Activated CD8-positive, alpha-beta T cell treated with anti-CD3 and anti-CD28 coated beads for 36 hours (primary cell): ENCODE data around the gene SLC13A4. TPM values are rescaled to one million over a fixed set of nuclear protein-coding genes. Genes with fewer than 3 reads are reported as not detected.

Experiments
- ATAC-seq: fragments of 200-7000 bp; cut with Tn5 transposase; one replicate; pipeline ENCODE4 v1.10.0; 2021; ENCODE audit warnings: mild to moderate bottlenecking, moderate library complexity
- CTCF ChIA-PET: fragments of 350-600 bp; sonication (Branson Sonifier 250); formaldehyde crosslinking; loops from one replicate; lab custom pipeline; 2021; ENCODE audit warnings: antibody characterized with exemption; lab: Charles Lee
- POLR2A ChIA-PET: fragments of 350-600 bp; sonication (Branson Sonifier 250); formaldehyde crosslinking; loops from one replicate; lab custom pipeline; 2021; ENCODE audit warnings: antibody characterized with exemption; lab: Charles Lee
- DNase-seq: peaks from one replicate; pipeline ENCODE4 v3.0.0-alpha.2; 2020
- H3K27ac Mint-ChIP-seq: one replicate; pipeline ENCODE4 v1.8.0; 2021; ENCODE audit warnings: mild to moderate bottlenecking, mixed read lengths
- H3K27me3 Mint-ChIP-seq: one replicate; pipeline ENCODE4 v1.8.0; 2021; ENCODE audit warnings: mixed read lengths
- H3K36me3 Mint-ChIP-seq: one replicate; pipeline ENCODE4 v1.8.0; 2021; ENCODE audit warnings: low read depth, mixed read lengths
- H3K4me1 Mint-ChIP-seq: one replicate; pipeline ENCODE4 v1.8.0; 2021; ENCODE audit warnings: low read depth, mixed read lengths
- H3K4me3 Mint-ChIP-seq: one replicate; pipeline ENCODE4 v1.8.0; 2021; ENCODE audit warnings: mild to moderate bottlenecking, moderate library complexity, mixed read lengths
- H3K9me3 Mint-ChIP-seq: one replicate; pipeline ENCODE4 v1.8.0; 2021; ENCODE audit warnings: mixed read lengths
- CTCF ChIP-seq: fragments of 200-600 bp; IDR thresholded peaks from one replicate; pipeline ENCODE4 v1.8.0; 2022; ENCODE audit warnings: antibody characterized with exemption, mild to moderate bottlenecking
- intact Hi-C: fragments of 100-400 bp; cut with micrococcal nuclease; formaldehyde crosslinking; loops from one replicate; pipeline ENCODE4 v1.10.0; 2022
- total RNA-seq, 2 experiments: library from RNA; stranded (reverse); gene quantifications; one replicate each; pipeline ENCODE4 v1.2.3, GENCODE V29; 2021

SLC13A4 gene
- total RNA-seq, 2 experiments from 2014 or later, result not detected

- POLR2A ChIA-PET, result no interaction called here
- H3K4me3 Mint-ChIP-seq, result no peak overlapping the region
- no peaks in the 10 kb centered on the region for H3K4me1 Mint-ChIP-seq
- no peak for ATAC-seq
- H3K27me3 Mint-ChIP-seq, result peaks cover 30% of the 10 kb centered on the region
- no peaks in the 10 kb centered on the region for H3K9me3 Mint-ChIP-seq
- intact Hi-C loops, result no loop called here
- no peak for TF ChIP-seq CTCF
- CTCF ChIA-PET, result no interaction called here
- no peak for DNase-seq
- H3K36me3 Mint-ChIP-seq, result no peaks in the 10 kb centered on the region
- no peak overlapping the region for H3K27ac Mint-ChIP-seq
These were observed 27.4 kb upstream of the SLC13A4 start for GRCh38 chr7:135755351-135755753.

GRCh38 chr7:135753616-135754413 lies 25.8 kb upstream of the SLC13A4 start:
- Mint-ChIP-seq H3K27ac (no peak overlapping the region), H3K4me1 (no peaks in the 10 kb centered on the region), H3K9me3 (no peaks in the 10 kb centered on the region), H3K36me3 (no peaks in the 10 kb centered on the region), H3K27me3 (peaks cover 20% of the 10 kb centered on the region), H3K4me3 (no peak overlapping the region)
- POLR2A ChIA-PET, result no interaction called here
- CTCF ChIA-PET, result no interaction called here
- no peak for DNase-seq
- intact Hi-C loops, result no loop called here
- no peak for TF ChIP-seq CTCF
- no peak for ATAC-seq

GRCh38 chr7:135748770-135749169 lies 20.8 kb upstream of the SLC13A4 start, which contains the start of gene FAM180A:
FAM180A (minus strand) TSS chr7:135748813; CDS start chr7:135748580, 233 bp downstream.
- DNase-seq (no peak), ATAC-seq (no peak)
- H3K27ac Mint-ChIP-seq, result no peak within 1 kb of the TSS
- CTCF ChIA-PET, result no interaction called here
- no peaks in the 10 kb centered on the region for H3K9me3 Mint-ChIP-seq
- no peaks in the 10 kb centered on the region for H3K4me1 Mint-ChIP-seq
- POLR2A ChIA-PET, result no interaction called here
- H3K4me3 Mint-ChIP-seq, result no peak within 1 kb of the TSS
- no peak for TF ChIP-seq CTCF
- intact Hi-C loops, result no loop called here
- H3K36me3 Mint-ChIP-seq, result no peaks in the 10 kb centered on the region
- H3K27me3 Mint-ChIP-seq, result peaks cover 7% of the 10 kb centered on the region

- intact Hi-C loops, result no loop called here
- no peak for DNase-seq
- Mint-ChIP-seq H3K27me3 (peaks cover 7% of the 10 kb centered on the region), H3K27ac (no peak overlapping the region), H3K4me1 (no peaks in the 10 kb centered on the region), H3K36me3 (no peaks in the 10 kb centered on the region), H3K4me3 (no peak overlapping the region), H3K9me3 (no peaks in the 10 kb centered on the region)
- ChIA-PET CTCF (no interaction called here), POLR2A (no interaction called here)
- TF ChIP-seq CTCF, result no peak
- ATAC-seq, result no peak
These were observed 19.4 kb upstream of the SLC13A4 start for GRCh38 chr7:135747366-135747765.

GRCh38 chr7:135745703-135746312 lies 17.8 kb upstream of the SLC13A4 start:
- no peaks in the 10 kb centered on the region for H3K9me3 Mint-ChIP-seq
- no peak for DNase-seq
- ATAC-seq, result no peak
- no peak overlapping the region for H3K4me3 Mint-ChIP-seq
- peaks cover 7% of the 10 kb centered on the region for H3K27me3 Mint-ChIP-seq
- H3K36me3 Mint-ChIP-seq, result no peaks in the 10 kb centered on the region
- intact Hi-C loops, result no loop called here
- no peaks in the 10 kb centered on the region for H3K4me1 Mint-ChIP-seq
- ChIA-PET CTCF (no interaction called here), POLR2A (interaction anchor here (0.6 kb wide), 1 partner anchor 599 kb away, joined by 3 read pairs; no protein-coding TSS in a partner anchor)
- no peak for TF ChIP-seq CTCF
- H3K27ac Mint-ChIP-seq, result no peak overlapping the region
